Measurements from ENCODE around the gene PTPN1.

- TF ChIP-seq, protein P1, sequence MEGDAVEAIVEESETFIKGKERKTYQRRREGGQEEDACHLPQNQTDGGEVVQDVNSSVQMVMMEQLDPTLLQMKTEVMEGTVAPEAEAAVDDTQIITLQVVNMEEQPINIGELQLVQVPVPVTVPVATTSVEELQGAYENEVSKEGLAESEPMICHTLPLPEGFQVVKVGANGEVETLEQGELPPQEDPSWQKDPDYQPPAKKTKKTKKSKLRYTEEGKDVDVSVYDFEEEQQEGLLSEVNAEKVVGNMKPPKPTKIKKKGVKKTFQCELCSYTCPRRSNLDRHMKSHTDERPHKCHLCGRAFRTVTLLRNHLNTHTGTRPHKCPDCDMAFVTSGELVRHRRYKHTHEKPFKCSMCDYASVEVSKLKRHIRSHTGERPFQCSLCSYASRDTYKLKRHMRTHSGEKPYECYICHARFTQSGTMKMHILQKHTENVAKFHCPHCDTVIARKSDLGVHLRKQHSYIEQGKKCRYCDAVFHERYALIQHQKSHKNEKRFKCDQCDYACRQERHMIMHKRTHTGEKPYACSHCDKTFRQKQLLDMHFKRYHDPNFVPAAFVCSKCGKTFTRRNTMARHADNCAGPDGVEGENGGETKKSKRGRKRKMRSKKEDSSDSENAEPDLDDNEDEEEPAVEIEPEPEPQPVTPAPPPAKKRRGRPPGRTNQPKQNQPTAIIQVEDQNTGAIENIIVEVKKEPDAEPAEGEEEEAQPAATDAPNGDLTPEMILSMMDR (IDR thresholded peaks at IDR 0.05), result no peak
- no peak for TF ChIP-seq POLR2A (IDR thresholded peaks at IDR 0.05)
Measured at GRCh38 chr20:50605136-50605535, 95.0 kb downstream of the PTPN1 start.
